HG02798 (cell line): ENCODE results near the gene ZNF296.

Experiments used
- ATAC-seq: cut with Tn5 transposase; IDR thresholded peaks from one replicate; pipeline ENCODE4 v1.9.1; 2021; ENCODE audit warnings: mild to moderate bottlenecking; ENCODE audit not compliant: unreplicated experiment, poor library complexity

ZNF296 gene

GRCh38 chr19:45032421-45032820 is 43.9 kb downstream of the ZNF296 start:
- no peak for ATAC-seq

GRCh38 chr19:45030825-45031224 is 45.5 kb downstream of the ZNF296 start:
- no peak for ATAC-seq

GRCh38 chr19:45027371-45027770 is 48.9 kb downstream of the ZNF296 start:
- ATAC-seq = no peak

- ATAC-seq = no peak
These were observed 51.0 kb downstream of the ZNF296 start for GRCh38 chr19:45025264-45025663.

GRCh38 chr19:45023048-45023447 is 53.2 kb downstream of the ZNF296 start:
- ATAC-seq = no peak

GRCh38 chr19:45021971-45022370 is 54.3 kb downstream of the ZNF296 start:
- no peak for ATAC-seq
